ENCODE data around the gene PSME1.
A peak's percentile ranks its signal among the peaks of the same experiment; 100 is the strongest.

The PSME1 gene

DNA sequence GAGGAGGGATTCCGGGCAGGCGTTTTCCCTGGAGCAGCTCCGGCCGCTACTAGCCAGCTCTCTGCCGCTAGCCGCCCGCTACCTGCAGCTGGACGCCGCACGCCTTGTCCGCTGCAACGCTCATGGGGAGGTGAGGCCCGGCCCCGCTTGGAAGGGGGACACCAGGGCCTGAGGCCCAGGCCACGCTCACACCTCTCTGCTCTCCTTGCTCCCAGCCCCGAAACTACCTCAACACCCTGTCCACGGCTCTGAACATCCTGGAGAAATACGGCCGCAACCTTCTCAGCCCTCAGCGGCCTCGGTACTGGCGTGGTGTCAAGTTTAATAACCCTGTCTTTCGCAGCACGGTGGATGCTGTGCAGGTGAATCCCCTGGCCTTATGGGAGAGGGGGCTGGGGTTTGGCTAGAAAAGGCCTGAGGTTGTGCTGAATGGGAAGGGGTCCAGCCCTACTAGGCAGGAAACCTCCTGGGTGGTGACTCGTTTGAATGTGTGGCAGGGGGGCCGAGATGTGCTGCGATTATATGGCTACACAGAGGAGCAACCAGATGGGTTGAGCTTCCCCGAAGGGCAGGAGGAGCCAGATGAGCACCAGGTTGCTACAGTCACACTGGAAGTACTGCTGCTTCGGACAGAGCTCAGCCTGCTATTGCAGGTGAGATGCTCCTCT lies 11.9 kb downstream of the PSME1 start:
- DNase-seq, result no peak

DNA sequence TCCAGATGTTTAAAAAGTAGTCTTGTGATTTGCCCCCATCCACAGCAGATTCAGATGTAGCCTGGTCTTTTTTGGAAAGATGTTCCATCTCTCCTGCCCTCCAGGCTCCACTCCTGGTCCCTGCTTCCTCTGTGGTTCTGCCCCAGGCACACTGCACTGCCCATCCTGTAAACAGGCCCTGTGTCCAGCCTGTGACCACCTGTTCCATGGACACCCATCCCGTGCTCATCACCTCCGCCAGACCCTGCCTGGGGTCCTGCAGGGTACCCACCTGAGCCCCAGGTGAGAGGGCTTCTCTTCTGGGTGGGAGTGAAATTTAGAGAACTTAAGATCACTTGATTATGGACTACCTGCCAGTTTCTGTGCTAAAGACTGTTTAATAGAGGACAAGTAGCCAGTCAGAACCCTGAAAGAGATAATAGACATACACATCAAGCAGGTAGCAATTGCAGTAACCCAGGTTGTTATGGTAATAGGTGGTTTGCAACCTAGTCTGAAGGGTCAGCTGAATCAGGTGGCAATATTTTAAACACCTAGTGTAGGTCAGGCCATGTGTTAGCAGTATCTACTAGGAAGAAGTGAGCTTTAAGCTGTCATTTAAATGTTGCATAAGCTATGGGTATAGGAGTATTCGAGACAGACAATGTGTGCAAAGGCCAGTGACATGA lies 13.4 kb downstream of the PSME1 start:
- no peak for DNase-seq

DNA sequence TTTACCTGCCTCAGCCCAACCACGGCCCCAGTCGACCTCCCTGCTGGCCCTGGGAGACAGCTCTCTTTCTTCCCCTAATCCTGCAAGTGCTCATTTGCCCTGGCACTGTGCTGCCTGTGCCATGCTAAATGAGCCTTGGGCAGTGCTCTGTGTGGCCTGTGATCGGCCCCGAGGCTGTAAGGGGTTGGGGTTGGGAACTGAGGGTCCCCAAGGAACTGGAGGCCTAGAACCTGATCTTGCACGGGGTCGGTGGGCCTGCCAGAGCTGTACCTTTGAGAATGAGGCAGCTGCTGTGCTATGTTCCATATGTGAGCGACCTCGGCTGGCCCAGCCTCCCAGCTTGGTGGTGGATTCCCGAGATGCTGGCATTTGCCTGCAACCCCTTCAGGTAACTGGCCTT lies 14.1 kb downstream of the PSME1 start:
- no peak for DNase-seq

DNA sequence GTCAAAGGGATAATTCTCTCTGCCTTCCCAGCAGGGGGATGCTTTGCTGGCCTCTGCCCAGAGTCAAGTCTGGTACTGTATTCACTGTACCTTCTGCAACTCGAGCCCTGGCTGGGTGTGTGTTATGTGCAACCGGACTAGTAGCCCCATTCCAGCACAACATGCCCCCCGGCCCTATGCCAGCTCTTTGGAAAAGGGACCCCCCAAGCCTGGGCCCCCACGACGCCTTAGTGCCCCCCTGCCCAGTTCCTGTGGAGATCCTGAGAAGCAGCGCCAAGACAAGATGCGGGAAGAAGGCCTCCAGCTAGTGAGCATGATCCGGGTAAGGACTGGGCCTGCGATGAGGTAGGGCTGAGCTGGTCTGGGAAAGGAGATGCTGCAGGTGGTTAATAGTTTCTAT lies 14.6 kb downstream of the PSME1 start:
- DNase-seq, result no peak

DNA sequence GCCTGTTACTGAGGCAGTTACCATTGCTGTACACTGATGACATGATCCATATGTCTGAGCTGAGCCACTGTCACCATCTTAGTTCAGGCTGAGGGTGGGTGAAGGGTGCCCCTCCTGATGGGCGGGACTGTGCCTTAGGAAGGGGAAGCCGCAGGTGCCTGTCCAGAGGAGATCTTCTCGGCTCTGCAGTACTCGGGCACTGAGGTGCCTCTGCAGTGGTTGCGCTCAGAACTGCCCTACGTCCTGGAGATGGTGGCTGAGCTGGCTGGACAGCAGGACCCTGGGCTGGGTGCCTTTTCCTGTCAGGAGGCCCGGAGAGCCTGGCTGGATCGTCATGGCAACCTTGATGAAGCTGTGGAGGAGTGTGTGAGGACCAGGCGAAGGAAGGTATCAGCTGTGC lies 15.0 kb downstream of the PSME1 start:
- no peak for DNase-seq

DNA sequence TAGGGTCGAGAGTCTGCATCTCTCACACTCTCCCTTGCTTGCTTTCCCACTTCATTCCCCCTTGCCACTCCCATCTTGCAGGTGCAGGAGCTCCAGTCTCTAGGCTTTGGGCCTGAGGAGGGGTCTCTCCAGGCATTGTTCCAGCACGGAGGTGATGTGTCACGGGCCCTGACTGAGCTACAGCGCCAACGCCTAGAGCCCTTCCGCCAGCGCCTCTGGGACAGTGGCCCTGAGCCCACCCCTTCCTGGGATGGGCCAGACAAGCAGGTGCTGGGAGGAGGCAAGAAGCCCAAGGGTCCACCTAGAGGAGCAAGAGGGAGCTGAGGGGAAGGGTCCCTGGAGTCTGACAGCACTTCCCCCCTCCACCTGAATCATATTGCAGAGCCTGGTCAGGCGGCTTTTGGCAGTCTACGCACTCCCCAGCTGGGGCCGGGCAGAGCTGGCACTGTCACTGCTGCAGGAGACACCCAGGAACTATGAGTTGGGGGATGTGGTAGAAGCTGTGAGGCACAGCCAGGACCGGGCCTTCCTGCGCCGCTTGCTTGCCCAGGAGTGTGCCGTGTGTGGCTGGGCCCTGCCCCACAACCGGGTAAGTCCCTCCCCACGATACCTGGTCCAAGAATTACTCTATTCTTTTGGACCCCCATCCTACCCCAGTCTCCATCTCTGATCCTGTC lies 15.5 kb downstream of the PSME1 start:
- no peak for DNase-seq

DNA sequence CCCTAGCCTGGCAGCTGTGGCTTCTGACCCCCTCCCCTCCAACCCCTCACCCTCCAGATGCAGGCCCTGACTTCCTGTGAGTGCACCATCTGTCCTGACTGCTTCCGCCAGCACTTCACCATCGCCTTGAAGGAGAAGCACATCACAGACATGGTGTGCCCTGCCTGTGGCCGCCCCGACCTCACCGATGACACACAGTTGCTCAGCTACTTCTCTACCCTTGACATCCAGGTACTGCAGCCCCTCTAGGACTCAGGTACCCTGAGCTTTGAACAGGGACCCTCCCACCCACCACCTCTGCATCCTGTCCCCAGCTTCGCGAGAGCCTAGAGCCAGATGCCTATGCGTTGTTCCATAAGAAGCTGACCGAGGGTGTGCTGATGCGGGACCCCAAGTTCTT lies 19.1 kb downstream of the PSME1 start:
- DNase-seq, result no peak

DNA sequence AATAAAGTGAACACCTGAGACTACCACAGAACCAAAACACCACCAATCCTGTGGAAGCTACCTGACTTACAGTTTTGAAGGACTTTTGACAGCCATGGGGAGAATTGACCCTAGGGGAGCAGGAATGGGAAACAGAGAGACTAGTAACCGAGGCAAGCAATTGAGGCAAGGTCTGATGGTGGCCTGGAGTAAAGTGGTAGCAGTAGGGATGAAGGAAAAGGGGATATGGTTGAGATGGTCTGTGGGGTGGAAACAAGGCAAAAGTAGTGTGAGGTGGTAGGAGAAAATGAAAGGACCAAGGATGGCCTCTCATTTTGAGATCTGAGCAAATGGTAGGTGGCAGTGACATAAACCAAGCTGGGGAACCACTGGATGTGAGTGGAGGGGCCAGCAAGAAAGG lies 20.8 kb downstream of the PSME1 start:
- DNase-seq, result no peak

DNA sequence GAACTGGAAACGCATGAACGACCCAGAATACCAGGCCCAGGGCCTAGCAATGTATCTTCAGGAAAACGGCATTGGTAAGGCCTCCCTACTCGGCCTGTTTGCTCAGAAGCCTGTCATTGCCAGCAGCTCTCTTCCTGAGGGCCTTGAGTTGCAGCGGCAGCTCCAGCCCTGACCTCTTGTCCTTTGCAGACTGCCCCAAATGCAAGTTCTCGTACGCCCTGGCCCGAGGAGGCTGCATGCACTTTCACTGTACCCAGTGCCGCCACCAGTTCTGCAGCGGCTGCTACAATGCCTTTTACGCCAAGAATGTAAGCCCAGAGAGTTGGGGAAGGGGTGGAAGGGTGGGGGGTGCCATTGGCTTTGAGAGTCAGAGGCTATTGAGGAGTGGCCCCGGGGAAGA lies 21.3 kb downstream of the PSME1 start:
- DNase-seq, result no peak

DNA sequence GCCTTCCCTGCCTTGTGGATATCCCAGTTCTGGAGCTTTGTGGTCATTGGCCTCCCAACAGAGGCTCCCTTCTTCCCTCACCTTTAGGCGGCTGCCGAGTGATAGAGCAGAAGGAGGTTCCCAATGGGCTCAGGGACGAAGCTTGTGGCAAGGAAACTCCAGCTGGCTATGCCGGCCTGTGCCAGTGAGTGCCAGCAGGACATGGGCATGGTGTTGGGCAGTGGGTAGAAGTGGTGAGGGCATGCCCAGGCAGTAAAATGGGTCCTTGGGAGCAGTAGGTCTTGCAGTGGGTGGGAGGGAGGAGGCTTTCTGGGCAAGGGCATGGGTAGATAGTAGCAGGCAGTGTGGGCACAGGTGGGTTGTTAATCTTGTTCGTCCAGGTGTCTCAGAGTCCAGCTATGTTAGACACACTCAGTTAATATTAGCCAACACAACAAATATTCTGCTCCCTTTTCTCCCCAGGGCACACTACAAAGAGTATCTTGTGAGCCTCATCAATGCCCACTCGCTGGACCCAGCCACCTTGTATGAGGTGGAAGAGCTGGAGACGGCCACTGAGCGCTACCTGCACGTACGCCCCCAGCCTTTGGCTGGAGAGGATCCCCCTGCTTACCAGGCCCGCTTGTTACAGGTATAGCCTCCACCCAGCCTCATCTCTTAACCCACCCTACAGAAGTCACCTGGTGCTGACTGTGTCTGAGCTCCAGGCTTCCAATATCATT lies 23.9 kb downstream of the PSME1 start:
- DNase-seq, result no peak

DNA sequence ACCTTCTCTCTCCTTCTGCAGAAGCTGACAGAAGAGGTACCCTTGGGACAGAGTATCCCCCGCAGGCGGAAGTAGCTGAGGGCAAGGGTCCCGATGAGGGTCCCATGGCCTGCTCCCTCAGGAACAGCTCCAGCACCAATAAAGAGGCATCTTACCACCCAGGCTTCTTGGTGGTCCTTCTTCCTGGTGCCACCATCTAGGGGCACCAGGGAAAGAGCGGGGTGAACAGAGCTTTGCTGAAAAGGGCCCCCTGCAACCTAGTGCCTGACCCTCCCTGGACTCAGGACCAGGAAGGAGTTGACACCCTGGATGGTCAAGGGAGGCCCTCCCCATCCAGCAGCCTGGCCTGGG lies 24.5 kb downstream of the PSME1 start:
- no peak for DNase-seq

DNA sequence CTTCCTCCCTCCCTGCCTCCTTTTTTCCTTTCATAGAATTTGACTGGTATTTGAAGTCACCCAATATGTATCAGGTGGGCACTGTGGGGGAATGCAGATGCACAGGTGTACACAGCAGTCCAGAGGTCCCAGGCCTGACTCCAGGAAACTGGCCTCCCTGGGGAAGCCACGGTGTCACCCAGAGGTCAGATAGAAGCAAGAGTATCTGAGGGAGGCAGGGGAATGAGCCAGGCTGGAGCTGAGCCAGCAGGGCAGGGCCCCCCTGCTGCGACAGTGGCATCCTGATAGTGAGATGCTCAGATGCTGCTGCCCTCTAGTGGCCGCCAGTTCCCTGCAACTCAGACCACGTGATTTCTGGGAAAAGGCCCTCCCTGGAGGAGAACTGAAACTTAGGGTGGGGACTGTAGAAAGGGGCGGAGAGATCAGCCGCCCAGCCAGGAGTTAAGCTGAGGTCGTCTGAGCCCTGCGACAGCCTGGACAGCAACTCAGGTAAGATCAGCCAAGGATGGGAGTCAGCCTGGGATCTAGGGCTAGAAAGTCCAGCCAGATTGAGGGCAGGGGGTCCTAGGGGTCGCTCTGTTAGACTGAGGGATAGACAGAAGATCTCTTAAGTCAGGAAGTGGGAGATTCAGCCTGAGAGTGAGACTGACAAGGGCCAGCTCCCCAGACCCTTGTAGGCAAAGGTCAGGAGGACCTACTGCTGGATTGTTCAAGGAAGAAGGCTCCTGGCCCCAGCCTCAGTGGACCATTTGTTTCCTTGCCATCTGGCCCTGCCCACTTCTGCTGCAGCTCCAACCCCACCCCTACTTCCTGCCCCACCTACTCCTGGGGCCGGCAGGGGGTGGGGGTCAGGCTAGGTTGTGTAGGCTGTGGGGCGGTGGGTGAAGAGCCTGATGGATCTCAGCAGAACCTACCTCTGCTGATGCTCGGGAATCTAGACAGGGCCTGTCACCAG lies 25.1 kb downstream of the PSME1 start, which contains the start of gene IRF9:
Gene IRF9 (plus strand): TSS at position 416 of the 955 bp plus-strand sequence. CDS start 880 bp downstream, outside the sequence.
- peak; percentile 95 for DNase-seq

DNA sequence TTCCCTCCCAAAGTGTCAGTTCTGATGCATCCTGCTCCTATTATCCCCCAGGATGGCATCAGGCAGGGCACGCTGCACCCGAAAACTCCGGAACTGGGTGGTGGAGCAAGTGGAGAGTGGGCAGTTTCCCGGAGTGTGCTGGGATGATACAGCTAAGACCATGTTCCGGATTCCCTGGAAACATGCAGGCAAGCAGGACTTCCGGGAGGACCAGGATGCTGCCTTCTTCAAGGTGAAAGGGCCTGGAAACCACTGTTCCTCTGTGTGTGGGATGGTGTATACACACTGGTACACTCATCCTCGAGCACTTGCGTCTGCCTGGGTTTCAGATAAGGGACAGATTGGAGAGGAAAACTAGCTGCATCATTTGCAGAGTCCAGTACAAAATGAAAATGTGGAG lies 26.1 kb downstream of the PSME1 start:
- DNase-seq, result no peak

DNA sequence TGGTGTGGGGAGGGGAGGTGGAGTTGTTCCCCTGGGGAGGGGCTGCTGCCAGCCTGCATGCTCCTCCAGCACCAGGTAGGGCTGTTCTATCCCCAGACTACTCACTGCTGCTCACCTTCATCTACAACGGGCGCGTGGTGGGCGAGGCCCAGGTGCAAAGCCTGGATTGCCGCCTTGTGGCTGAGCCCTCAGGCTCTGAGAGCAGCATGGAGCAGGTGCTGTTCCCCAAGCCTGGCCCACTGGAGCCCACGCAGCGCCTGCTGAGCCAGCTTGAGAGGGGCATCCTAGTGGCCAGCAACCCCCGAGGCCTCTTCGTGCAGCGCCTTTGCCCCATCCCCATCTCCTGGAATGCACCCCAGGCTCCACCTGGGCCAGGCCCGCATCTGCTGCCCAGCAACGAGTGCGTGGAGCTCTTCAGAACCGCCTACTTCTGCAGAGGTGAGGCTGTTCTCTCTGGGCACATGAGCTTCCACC lies 28.6 kb downstream of the PSME1 start:
- DNase-seq, result no peak

DNA sequence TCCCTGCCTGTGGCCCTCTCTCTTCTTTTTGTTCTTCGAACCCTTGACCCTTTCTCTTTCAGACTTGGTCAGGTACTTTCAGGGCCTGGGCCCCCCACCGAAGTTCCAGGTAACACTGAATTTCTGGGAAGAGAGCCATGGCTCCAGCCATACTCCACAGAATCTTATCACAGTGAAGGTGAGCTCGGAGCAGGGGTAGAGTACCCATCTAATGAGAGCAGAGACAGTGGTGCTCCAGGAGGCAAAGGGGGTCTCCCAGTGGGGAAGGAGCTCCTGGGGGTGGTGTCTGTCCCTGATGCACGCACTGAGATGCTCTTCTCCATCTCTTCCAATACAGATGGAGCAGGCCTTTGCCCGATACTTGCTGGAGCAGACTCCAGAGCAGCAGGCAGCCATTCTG lies 29.8 kb downstream of the PSME1 start:
- DNase-seq, result no peak

DNA sequence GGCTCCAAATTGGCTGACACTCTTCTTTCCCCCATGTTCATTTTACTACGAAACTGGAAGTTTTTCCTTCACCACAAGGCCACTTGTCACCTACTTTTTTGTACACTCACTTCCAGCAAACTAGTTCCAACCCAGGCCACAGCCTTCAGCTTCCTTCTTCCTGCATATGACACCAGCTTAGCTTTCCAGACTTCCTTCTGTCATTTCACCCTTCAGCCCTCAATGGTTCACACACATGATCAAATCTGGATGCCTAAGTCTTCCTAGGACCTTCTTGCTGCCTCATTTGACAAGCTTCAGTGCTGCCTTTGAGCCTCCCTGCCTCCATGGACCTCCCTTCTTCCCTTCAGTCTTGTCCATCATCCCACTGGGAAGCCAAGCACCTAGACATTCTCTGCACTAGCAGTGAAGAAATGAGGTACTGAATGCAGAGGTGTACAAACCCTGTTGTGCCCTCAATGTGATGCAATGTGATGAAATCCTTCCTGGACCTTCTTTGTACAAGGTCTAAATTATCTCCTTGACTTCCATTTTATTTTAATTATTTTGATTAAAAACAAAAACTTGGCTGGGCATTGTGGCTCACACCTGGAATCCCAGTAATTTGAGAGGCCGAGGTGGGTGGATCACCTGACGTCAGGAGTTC lies 31.6 kb downstream of the PSME1 start:
- DNase-seq, result no peak

DNA sequence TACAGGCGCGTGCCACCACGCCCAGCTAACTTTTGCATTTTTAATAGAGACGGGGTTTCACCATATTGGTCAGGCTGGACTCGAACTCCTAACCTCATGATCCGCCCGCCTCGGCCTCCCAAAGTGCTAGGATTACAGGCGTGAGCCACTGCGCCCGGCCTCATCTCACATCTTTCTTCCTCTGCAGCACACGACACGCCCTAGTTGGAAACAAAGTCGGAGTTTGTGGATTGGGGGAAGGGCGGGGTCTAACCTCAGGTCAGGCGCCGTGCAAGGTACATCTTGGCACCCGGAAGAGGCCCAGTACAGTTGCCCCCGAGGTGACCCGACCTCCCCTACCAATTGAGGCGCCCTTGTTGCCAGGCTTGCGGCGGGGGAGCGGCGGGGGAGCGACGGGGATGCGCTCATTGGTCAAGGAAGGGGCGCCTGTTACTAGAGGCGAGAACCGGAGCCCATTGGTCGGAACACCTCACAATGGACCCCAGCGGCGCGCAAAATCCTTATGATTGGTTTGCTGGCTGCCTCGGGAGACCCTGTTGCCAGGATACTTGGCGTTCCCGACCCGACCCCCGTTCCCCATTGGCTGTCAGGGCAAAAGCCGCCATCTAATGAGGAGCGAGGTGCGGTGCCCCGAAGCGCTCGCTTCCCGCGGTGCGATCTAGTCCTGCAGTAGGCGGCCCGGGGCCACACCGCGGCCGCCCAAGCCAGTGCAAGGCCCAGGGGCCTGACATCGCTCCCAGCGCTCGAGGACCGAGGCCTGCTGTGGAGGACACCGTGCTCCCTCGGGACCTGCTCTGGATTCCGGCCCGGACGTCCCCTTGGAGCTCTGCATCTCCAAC lies 35.6 kb downstream of the PSME1 start, which contains the start of gene REC8:
Gene REC8 (plus strand): TSS at position 659 of the 839 bp plus-strand sequence. CDS start 473 bp downstream, outside the sequence.
- peak; percentile 92 for DNase-seq

DNA sequence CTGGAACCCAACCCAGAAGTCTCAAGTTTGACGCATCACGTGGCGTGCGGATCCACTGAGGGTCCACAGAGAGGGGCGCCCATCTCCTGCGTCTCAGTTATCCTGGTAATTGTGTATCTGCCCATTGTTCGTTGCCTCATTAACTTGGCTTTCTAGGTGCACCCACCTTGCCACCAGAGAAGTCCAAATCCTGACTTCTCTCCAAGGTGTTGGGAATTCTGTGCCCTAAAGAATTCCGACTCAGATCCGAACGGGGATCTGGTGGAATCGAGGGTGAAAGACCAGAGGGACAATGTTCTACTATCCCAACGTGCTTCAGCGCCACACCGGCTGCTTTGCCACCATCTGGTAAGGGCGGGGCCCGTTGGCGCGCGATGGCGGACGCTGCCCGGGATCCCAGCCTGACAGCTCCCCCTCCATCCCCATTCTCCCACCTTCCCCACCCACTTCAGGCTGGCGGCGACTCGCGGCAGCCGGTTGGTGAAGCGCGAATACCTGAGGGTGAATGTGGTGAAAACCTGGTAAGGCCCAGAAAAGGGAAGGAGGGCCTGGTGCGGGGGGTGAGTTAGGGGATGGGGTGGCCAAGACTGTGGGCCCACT lies 36.4 kb downstream of the PSME1 start:
- DNase-seq, result no peak

DNA sequence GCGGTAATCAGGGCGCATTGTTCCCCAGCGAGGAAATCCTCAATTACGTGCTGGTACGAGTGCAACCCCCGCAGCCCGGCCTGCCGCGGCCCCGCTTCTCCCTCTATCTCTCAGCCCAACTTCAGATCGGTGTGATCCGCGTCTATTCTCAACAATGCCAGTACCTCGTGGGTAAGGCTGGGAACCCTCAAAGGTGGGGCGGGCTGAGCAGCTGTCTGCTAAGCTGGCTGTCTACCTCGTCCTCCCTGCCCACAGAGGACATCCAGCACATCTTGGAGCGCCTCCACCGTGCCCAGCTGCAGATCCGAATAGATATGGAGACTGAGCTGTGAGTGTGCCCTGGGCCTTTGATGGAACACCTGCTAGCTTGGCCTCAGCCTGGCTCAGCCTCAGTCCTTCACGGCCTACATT lies 36.9 kb downstream of the PSME1 start:
- DNase-seq, result no peak

DNA sequence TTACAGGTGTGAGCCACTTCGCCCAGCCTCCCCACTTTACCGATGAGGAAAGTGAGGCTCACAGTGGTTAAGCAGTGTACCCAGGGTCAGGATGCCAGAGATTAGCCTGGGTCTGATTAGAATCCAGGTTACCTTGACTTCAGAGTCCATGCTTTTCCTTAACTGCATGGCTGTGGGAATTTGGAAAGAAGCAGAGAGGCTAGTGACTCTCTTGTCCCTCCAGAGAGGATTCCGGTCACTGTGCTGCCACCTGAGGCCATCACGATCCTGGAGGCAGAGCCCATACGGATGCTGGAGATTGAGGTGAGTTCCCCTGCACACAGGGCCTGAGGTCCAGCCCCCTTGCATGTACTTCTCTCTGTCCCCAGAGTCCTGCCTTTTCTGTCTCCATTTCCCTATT lies 40.6 kb downstream of the PSME1 start:
- DNase-seq, result no peak
